Testis (tissue), 2 donors: ENCODE results near the gene HMG20B.

Experiments
- CTCF ChIP-seq, 3 experiments: fragments of 450-650 bp in 2 of 3; fragments of 200-600 bp in 1 of 3; sonication (generic) in 1 of 3; IDR thresholded peaks; one replicate each; pipeline ENCODE4 v1.5.1; 2016 to 2019; ENCODE audit warnings: antibody characterized with exemption in 3 of 3, mild to moderate bottlenecking in 2 of 3, moderate library complexity in 1 of 3
- POLR2A ChIP-seq: fragments of 450-650 bp; IDR thresholded peaks from one replicate; pipeline ENCODE4 v1.6.1; 2017; ENCODE audit warnings: antibody characterized with exemption, mild to moderate bottlenecking, moderate library complexity

GRCh38 chr19:3623716-3624115, 51.0 kb downstream of the HMG20B start:
- TF ChIP-seq POLR2A (no peak), CTCF (IDR thresholded peaks at IDR 0.05) (no peak)
